OCI-LY1 (cell line): ENCODE measurements around the gene BMPR1A.

Experiments used
- CTCF ChIP-seq: fragments of 200-600 bp; sonication (generic), shearing (Covaris generic); IDR thresholded peaks from 2 replicates; pipeline ENCODE4 v1.5.1; 2017; ENCODE audit warnings: mild to moderate bottlenecking, antibody characterized with exemption, low read length, moderate library complexity, mixed read lengths
- EZH2 ChIP-seq: fragments of 200-600 bp; sonication (generic), shearing (Covaris generic); IDR thresholded peaks from 2 replicates; pipeline ENCODE4 v1.8.0; 2017; ENCODE audit warnings: borderline replicate concordance, mixed run types, mild to moderate bottlenecking, antibody characterized with exemption, low read length, moderate library complexity, mixed read lengths

- TF ChIP-seq CTCF = no peak
- TF ChIP-seq EZH2 = no peak
These were observed 2.6 kb upstream of the BMPR1A start for GRCh38 chr10:86753638-86754434.
